GM21737 (cell line): ENCODE measurements around the gene TBC1D14.

Experiments
- ATAC-seq: cut with Tn5 transposase; IDR thresholded peaks from one replicate; pipeline ENCODE4 v1.9.1; 2021; ENCODE audit warnings: mild to moderate bottlenecking, moderate library complexity; ENCODE audit not compliant: unreplicated experiment

TBC1D14 gene, protein sequence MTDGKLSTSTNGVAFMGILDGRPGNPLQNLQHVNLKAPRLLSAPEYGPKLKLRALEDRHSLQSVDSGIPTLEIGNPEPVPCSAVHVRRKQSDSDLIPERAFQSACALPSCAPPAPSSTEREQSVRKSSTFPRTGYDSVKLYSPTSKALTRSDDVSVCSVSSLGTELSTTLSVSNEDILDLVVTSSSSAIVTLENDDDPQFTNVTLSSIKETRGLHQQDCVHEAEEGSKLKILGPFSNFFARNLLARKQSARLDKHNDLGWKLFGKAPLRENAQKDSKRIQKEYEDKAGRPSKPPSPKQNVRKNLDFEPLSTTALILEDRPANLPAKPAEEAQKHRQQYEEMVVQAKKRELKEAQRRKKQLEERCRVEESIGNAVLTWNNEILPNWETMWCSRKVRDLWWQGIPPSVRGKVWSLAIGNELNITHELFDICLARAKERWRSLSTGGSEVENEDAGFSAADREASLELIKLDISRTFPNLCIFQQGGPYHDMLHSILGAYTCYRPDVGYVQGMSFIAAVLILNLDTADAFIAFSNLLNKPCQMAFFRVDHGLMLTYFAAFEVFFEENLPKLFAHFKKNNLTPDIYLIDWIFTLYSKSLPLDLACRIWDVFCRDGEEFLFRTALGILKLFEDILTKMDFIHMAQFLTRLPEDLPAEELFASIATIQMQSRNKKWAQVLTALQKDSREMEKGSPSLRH

DNA sequence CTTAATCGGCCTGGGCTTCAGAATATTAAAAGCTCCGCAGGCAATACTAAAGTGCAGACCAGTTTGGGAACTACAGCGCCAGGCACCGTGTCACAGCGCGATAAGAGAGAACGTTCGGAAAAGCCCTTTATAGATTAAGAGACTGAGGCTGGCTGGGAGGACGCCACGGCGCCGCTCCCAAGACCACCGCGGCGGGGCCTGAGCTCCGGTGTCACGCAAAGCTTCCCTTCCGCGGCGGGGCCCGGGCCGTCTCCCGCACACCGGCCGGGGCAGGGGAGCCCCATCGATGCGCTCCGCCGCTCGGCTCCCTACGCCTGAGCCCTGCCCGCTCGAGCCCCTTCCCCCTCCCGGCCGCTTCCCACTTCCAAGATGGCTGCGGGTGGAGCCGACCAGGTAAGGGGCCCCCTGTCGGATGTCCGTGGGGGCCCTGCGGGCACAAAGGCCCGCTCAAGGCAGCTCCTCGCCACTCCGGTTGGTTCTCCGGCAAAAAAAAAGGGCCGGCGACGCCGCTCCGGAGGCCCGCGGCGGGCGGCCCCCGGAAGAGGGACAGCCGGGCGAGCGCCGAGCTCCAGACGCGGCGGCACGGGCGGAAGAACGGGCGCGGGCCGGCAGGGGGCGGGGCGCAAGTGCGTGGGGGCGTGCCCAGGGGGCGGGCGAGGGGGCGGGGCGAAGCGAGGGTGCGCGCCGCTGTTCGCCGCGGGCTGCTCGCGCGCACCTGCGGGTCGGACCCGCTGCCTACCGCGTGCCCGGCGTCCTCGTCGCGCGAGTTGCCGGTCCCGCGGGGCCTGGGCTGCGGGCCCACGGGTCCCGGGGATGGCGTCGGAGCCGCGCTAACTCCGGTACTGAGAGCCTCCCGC is at the start of gene TBC1D14:
TSS of gene TBC1D14 (plus strand) at position 714 of the 857 bp plus-strand sequence. CDS start 13,564 bp downstream, outside the sequence.
- ATAC-seq = peak; percentile 88

- ATAC-seq = no peak
These were observed 41.2 kb upstream of the TBC1D14 start for GRCh38 chr4:6868386-6868785.

DNA sequence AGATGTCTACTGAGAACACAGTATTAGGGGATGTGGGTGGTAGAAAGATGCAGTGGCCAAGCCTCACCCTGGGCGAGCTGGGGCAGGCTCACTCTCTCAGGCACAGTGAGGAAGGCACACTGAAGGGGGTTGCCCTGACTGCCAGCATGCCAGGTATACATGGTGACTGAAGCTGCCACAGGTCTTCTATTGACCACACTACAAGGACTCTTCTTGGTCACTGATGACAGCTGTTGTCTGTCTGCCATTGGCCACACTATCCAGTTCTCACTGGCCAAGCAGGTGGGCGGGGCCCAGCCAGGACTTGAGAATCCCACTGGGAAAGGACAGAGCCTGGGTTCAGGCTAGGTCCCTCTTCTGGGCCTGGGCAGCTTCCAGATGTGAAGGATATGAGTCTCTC is 39.7 kb upstream of the TBC1D14 start:
- ATAC-seq = no peak

DNA sequence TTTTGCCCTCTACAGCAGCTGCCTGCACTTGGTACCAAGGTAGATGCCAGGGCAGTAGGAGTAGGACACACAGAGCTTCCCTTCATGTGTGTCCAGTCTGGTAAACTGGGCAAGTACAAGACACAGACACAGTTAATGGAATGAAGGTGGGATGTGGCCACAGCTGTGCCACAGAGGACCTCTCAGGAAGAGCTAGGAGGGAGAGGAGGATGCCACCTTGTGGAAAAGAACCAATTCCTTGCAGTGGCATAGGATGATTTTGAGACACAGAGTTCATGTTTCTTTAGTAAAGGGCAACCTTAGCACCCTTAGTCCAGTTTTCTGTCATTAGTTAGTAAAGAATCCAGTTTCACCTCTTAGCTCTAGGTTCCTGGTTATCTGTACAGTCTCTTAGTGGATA is 36.3 kb upstream of the TBC1D14 start:
- ATAC-seq = no peak

DNA sequence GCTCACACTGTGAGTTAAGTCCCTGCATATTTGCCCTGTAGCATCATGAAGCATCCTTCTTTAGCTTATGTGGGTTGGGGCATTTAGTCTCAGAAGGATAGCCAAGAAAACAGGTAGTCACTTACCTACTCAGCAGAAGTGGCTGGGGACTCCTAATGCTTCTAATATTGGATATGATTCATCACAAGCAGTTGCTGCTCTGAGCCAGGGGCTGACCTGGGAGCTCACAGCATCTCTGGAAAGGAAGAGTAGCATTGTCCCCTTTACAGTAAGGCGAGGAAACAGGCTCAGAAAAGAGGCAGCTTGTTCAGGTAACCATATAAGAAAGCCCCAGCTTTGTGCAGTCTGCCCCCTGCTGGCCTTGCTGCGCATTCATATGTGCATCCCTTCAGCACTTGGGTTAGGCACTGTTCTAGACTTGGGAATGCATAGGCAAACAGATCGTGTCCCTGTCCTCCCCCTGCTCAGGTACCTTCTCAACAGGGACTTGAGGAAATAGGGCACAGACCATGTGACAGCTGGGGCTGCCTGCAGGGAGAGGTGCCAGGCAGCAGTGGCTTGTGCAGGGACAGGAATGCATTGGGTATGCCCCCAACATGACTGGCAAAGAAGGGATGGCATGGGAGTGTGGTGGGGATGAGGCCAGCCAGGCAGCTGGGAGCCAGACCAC is 35.7 kb upstream of the TBC1D14 start:
- no peak for ATAC-seq

- ATAC-seq = no peak
These were observed 34.6 kb upstream of the TBC1D14 start for GRCh38 chr4:6874981-6875380.

- no peak for ATAC-seq
These were observed 34.2 kb upstream of the TBC1D14 start for GRCh38 chr4:6875431-6875831.

GRCh38 chr4:6876440-6876839 is 33.2 kb upstream of the TBC1D14 start:
- ATAC-seq = no peak

DNA sequence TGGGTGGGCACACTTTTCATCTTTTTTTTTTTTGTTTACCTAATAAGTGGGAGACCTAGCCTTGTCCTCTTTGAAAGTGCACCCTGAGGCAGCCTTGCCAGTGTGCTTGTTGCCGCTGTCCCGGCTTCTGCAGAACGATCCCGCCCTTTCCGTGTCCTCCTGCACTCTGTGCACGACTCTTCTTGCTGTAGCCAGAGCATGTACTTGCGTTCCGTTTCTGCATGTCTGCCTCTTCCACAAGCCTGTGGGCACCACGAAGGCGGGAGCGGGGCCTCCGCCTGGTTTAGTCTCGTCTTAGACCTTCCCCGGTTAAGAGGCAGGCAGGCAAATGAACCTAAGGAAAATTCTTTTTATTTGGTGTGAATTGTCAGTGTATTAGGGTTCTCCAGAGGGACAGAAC is 32.6 kb upstream of the TBC1D14 start:
- ATAC-seq = no peak

DNA sequence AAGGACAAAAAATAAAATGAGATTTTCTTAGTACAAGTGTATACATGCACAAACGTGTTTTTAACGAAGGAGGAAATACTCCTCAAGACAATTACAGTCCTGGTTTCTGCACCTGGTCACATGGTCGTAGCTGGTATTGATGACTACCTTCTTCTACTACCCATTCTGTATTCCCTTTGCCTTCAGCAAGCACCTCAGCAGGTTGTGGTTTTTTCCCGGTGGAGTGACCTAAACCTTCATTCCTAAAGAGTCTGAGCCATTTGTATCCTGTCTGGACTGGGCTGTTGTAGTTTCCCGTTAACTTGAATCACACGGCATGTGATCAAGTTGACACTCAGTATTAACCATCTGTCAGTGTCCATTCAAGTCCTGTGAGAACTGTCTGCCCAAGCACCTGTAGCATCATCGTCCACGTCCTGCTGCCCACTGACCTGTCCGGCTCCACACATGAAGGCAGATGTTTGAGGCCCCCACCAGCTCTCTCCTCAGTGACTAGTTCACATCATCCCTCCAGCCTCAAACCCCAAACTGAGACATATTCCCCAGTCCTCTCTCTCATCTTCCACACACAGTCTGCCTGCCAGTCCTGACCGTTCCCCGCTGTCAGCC is 31.1 kb upstream of the TBC1D14 start:
- no peak for ATAC-seq

GRCh38 chr4:6880691-6881090 is 28.9 kb upstream of the TBC1D14 start:
- no peak for ATAC-seq

DNA sequence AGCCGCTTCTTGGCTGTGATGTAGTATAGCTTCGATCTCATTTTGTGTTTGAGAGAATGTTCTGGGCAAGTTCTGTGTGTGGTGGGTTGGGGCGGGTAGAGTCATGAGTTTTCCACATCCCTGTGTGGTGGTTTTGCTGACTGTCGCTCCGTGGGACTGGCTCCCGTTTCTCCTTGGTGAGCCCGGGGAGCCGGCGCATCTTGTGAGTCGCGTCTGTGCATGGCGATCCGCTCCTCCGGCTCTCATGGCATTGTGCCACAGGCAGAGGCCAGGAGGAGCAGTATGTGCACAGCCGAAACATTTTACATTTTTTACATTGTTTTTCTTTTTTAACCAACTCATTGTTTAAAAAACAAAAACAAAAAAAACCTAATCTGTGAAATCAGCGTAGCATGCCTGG is 27.7 kb upstream of the TBC1D14 start:
- ATAC-seq = no peak

GRCh38 chr4:6884341-6884870 is 25.2 kb upstream of the TBC1D14 start:
- ATAC-seq = no peak

GRCh38 chr4:6885953-6886557 is 23.6 kb upstream of the TBC1D14 start:
- no peak for ATAC-seq

DNA sequence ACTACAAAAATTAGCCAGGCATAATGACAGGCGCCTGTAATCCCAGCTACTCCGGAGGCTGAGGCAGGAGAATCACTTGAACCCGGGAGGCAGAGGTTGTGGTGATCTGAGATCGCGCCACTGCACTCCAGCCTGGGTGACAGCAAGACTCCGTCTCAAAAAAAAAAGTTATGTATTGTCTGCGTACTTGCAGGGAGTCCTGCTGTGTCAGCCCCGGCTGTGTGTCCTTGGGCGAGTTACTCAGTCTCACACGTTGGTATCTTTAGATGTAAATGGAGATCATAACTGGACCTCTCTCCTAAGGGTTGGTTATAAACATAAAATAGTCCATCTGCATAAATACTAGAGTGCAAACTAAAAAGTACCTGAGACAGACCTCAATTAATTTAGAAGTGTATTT is 22.7 kb upstream of the TBC1D14 start:
- ATAC-seq = no peak

GRCh38 chr4:6887591-6888371 is 21.8 kb upstream of the TBC1D14 start:
- ATAC-seq = no peak

DNA sequence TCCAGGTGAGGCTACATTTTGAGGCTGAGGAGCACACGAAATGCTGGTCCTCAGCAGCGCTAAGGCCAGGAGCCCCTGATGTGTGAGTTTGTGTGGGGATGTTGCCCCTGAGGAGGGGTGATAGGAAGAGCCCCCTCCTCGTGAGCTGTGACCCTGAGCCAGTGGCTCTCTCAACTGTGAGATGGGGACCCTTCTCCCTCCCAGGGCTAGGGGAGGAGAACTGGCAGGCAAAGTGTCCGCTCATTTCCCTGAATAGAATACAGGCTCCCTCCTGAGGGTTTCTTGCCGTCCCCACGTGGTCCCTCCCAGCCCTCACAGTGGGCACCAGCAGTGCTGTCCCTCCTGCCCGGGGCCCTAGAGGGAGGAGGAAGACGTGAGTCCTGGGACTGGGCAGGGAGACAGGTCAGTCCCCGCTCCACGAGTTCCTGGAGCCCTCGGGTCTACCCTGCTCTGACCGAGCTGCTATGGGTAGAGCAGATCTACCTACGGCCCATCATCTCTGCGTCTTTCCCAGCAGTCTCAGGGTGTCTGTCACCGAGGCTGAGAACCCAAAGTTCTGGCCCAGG is 21.0 kb upstream of the TBC1D14 start:
- ATAC-seq = no peak

GRCh38 chr4:6889101-6889735 is 20.4 kb upstream of the TBC1D14 start:
- ATAC-seq = no peak
